Peyer's patch (tissue), 4 donors: ENCODE measurements around the gene FARP1.

Experiments used
- POLR2A ChIP-seq, 2 donors: fragments of 450-650 bp; IDR thresholded peaks; one replicate each; pipeline ENCODE4 v1.5.1; 2017; ENCODE audit warnings: antibody characterized with exemption in 2 of 2, mild to moderate bottlenecking in 2 of 2, moderate library complexity in 2 of 2
- TF ChIP-seq, protein P1 (sequence below), 6 experiments: fragments of 450-650 bp in 4 of 6; fragments of 200-600 bp in 2 of 6; sonication (generic) in 1 of 6; IDR thresholded peaks; one replicate each; pipeline ENCODE4 v1.5.1; 2017 to 2019; ENCODE audit warnings: antibody characterized with exemption in 6 of 6, mild to moderate bottlenecking in 3 of 6, moderate library complexity in 1 of 6

DNA sequence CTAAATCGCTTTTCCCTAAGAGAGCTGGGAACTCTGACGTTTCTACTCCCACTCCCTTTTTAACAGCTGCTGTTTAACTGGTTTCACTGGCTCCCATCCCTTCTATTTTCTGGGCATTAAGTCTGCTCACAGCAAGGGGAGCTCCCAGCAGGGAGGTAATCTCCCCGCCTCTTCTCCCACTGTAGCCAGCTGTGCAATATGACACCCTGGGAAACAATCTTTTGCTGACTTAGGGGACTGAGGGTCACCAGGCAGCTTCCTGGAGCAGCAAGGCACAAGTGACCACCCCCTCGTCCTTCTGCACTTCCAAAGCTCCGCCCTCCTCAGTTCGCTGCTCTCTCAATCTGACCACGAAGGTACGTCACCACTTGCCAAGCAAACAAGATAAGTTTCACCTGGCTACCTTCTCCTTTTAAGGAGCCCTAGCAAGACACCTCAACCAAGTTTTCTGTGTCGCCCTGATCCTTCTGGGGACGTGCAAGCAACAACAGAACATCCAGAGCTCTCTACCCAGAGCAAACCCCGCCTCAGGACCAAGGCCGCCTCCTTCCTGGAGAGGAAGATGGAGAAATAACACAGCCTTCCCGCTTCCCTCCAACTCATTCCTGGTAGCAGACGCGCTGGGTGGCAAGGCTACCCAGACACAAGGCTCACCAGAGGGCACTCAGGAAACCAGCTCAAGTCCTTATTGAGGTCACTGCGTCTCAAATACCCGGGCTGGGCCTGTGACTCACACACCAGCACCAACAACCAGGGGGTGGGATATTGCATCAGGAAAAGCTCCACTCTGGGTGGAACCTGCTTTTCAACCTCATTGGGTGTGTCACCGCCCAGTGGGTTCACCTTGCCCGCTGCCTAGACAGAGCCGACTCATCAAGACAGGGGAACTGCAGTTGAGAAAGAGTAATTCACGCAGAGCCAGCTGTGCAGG, 341.7 kb downstream of the FARP1 start:
- TF ChIP-seq, protein P1, sequence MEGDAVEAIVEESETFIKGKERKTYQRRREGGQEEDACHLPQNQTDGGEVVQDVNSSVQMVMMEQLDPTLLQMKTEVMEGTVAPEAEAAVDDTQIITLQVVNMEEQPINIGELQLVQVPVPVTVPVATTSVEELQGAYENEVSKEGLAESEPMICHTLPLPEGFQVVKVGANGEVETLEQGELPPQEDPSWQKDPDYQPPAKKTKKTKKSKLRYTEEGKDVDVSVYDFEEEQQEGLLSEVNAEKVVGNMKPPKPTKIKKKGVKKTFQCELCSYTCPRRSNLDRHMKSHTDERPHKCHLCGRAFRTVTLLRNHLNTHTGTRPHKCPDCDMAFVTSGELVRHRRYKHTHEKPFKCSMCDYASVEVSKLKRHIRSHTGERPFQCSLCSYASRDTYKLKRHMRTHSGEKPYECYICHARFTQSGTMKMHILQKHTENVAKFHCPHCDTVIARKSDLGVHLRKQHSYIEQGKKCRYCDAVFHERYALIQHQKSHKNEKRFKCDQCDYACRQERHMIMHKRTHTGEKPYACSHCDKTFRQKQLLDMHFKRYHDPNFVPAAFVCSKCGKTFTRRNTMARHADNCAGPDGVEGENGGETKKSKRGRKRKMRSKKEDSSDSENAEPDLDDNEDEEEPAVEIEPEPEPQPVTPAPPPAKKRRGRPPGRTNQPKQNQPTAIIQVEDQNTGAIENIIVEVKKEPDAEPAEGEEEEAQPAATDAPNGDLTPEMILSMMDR (IDR thresholded peaks at IDR 0.05) = peak in 2 of 6 experiments; percentile 10 to 19
- peak in 1 of 2 donors; percentile 68 for TF ChIP-seq POLR2A (IDR thresholded peaks at IDR 0.05)
